HTR-8/SVneo (cell line): ENCODE results near the gene FAH.
"Not testable (repeated sequence)": the region's sequence is repeated elsewhere in the genome, so short reads cannot be mapped to it uniquely, and the experiment has no call there.

Source experiments
- DNase-seq: peaks from one replicate; pipeline ENCODE4 v3.0.0; 2011; ENCODE audit warnings: low spot score, mixed read lengths; ENCODE audit not compliant: insufficient read length
- FAIRE-seq: peaks from 2 replicates; lab custom pipeline; 2011; peaks lifted over from hg19 to GRCh38; lab: Jason Lieb, UNC

Gene FAH

GRCh38 chr15:80152896-80153876 lies at the start of gene FAH:
TSS of gene FAH (plus strand) at chr15:80152999. CDS start at chr15:80153055, 56 bp downstream.
- no peak for FAIRE-seq
- peak; percentile 39 for DNase-seq

GRCh38 chr15:80105193-80105592 lies 47.6 kb upstream of the FAH start:
- DNase-seq (no peak), FAIRE-seq (no peak)

- DNase-seq (peak; percentile 7), FAIRE-seq (no peak)
These were observed 47.2 kb upstream of the FAH start for GRCh38 chr15:80105595-80105994.

- FAIRE-seq (no peak), DNase-seq (no peak)
These were observed 46.7 kb upstream of the FAH start for GRCh38 chr15:80106051-80106450.

- DNase-seq (no peak), FAIRE-seq (no peak)
These were observed 45.6 kb upstream of the FAH start for GRCh38 chr15:80107204-80107603.

DNA sequence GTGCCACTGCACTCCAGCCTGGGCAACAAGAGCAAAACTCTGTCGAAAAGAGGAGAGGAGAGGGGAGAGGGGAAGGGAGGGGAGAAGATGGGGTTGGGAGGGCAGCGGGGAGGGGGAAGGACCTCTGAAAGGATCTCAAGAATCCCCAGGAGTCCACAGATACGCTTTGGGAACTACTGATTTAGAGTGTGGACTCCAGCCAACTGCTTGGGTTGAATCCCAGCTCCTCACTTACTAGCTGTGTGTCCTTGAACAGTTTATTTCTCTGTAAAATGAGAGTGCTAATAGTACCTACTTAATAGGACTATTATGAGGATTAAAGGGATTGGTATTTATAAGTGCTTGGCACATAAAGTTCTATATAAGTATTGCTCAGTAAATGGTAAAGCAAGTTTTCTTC lies 45.0 kb upstream of the FAH start:
- FAIRE-seq (no peak), DNase-seq (no peak)

DNA sequence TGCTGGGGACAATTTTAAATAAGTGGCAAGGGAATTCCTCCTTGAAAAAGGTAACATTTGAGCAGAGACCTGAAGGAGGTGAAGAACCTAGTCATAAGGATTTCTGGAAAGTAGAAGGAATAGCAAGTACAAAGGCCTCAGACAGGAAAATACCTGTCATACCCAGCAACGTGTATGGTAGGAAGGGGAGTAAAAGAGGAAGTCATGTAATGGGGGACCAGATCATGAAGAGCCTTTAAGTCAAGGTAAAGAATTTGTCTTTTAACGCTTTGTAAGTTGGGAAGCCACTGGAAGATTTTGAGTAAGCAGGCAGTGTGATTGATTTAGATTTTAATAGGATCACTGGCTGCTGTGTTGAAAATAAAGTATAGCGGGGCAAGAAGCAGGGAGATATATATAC lies 43.4 kb upstream of the FAH start:
- FAIRE-seq (no peak), DNase-seq (no peak)

GRCh38 chr15:80110920-80111319 lies 41.9 kb upstream of the FAH start:
- DNase-seq (no peak), FAIRE-seq (no peak)

DNA sequence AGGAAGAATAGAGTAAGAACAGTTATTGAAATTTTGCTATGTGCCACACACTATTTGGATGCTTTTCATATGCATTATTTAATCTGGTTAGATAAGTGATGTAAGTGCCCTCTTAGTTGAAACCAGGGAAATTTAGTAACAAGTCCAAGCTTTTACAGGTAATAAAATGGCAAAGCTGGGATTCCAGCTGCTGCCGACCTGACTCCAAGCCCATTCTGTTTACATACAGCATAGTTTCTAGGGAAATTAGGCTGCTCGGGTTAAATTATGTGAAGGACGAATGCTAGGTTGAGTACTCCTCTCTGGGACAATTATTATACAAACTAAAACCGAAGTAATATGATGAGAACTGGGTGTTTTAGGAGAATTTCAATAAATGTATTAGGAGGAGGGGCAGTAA lies 38.7 kb upstream of the FAH start:
- FAIRE-seq, result no peak
- no peak for DNase-seq

- FAIRE-seq, result no peak
- no peak for DNase-seq
These were observed 37.8 kb upstream of the FAH start for GRCh38 chr15:80115021-80115420.

GRCh38 chr15:80118956-80119355 lies 33.8 kb upstream of the FAH start:
- DNase-seq (no peak), FAIRE-seq (no peak)

GRCh38 chr15:80120636-80121035 lies 32.2 kb upstream of the FAH start:
- no peak for FAIRE-seq

DNA sequence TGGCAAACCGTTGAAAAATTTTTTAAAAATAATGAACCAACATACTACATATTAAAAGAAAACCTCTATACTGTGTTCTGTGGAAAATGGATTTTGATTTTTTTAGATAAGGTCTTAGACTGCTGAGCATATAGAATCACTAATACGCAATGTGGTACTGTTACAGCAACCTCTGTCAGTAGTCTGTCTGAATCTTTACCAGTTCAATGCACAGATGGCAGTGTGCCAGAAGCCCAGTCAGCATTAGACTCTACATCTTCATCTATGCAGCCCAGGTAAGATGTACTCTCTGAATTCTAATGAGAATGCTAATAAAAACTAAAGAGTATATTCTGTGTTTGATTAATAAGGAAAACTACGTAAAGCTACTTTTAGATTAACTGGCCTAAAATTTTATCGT lies 31.3 kb upstream of the FAH start:
- no peak for FAIRE-seq

More at GRCh38 chr15:80120636-80121035, 32.2 kb upstream of the FAH start:
- no peak for DNase-seq

DNA sequence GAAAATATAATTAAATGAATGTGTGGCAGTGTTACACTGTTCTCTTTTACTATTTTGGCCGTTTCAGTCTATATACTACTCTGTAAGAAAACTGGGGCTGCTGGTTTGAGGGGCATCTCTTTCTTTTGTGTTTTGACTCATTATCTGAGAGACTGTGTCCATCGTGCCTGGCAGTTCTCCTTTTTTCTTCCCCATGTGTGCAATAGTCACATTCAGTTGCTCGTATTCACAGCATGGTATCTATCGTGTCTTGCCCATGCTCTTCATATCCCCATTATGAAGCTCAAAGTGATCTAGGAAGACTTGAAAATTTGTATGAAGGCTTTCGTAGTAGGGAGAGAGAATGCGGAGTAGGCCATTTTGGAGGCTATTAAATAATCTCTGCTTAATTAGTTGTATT lies 29.8 kb upstream of the FAH start:
- FAIRE-seq, result no peak

More for the DNA sequence above, 31.3 kb upstream of the FAH start:
- no peak for DNase-seq

DNA sequence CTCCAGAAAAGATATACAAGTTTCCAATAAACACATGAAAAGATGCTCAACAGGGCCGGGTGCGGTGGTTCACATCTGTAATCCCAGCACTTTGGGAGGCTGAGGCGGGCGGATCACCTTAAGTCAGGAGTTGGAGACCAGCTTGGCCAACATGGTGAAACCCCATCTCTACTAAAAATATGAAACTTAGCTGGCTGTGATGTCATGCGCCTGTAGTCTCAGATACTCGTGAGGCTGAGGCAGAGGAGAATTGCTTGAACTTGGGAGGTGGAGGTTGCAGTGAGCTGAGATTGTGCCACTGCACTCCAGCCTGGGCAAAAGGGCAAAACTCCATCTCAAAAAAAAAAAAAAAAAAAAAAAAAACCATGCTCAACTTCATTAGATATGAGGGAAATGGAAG lies 25.5 kb upstream of the FAH start:
- FAIRE-seq, DNase-seq: not testable (repeated sequence)

More for the DNA sequence above, 29.8 kb upstream of the FAH start:
- no peak for DNase-seq

DNA sequence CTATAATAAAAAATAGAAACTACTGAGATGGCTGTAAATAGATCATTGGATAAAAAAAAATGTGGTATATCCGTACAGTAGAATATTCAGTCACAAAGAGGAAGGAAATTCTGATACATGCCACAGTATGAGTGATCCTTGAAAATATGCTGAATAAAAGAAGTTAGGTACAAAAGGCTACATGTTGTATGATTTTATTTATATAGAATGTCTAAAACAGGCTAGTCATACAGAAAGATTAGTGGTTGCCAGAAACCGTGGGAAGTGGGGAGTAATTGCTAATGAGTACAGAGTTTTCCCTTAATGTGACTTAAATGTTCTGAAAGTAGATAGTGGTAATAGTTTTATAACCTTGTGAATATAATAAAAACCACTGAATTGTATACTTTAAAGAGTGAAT lies 24.9 kb upstream of the FAH start:
- no peak for DNase-seq
- no peak for FAIRE-seq

GRCh38 chr15:80132382-80132781 lies 20.4 kb upstream of the FAH start:
- FAIRE-seq, result no peak
- DNase-seq, result no peak

DNA sequence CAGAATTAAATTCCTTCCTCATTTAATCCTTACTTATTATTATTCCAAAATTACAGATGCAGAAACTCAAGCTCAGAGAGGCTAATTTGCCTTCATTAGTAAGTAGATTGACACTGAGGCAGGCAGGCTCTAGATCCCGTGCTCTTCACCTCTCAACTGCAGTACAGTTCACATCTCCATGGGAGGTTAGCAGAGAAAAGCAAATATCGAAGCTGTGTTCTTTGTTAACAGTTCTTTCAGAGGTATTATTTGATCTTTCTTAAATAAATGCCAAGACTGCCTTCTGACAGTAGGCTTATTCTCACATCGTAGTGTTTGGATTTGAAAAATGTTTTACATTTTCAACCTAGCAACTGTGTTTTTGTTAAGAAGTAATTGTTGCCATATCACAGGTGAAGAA lies 15.9 kb upstream of the FAH start:
- FAIRE-seq, result no peak

GRCh38 chr15:80138961-80139360 lies 13.8 kb upstream of the FAH start:
- no peak for FAIRE-seq

More for the DNA sequence above, 15.9 kb upstream of the FAH start:
- DNase-seq, result no peak

DNA sequence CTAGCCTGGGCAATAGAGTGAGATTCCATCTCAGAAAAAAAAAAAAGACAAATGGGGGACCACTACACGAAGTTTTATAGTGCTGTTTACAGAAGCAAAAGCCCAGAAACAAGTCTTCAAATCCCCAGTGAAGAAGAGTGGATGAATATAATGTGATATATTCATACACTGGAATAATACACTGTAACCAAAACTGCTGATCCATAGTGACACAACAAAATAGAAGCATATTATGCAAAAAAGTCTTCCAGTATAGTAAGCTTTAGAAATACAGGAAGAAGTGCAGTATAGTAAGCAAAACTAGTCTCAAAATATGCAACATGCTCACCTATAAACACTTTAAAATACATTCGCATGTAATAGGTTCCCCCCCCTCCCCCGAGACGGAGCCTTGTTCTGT lies 11.9 kb upstream of the FAH start:
- no peak for FAIRE-seq
- no peak for DNase-seq

More at GRCh38 chr15:80138961-80139360, 13.8 kb upstream of the FAH start:
- no peak for DNase-seq

- no peak for FAIRE-seq
- no peak for DNase-seq
These were observed 10.7 kb upstream of the FAH start for GRCh38 chr15:80141916-80142598.
